ENCODE measurements around the gene TPSG1. TPM values are rescaled to one million over a fixed set of nuclear protein-coding genes. Genes with fewer than 3 reads are reported as not detected.
"Not testable (repeated sequence)": the region's sequence is repeated elsewhere in the genome, so short reads cannot be mapped to it uniquely, and the experiment has no call there.

The TPSG1 gene
- total RNA-seq, 1 donor from 2014 or later: not detected

- Mint-ChIP-seq H3K27me3 (ENCODE audit: insufficient read depth, low read depth) (peaks cover 17% of the 10 kb centered on the region), H3K36me3 (no peaks in the 10 kb centered on the region), H3K27ac (no peak overlapping the region), H3K4me3 (peak overlapping the region; percentile 53), H3K9me3 (no peaks in the 10 kb centered on the region), H3K4me1 (peaks cover 7% of the 10 kb centered on the region)
- no peak overlapping the region for H3K27ac ChIP-seq
- no peaks in the 10 kb centered on the region for H3K79me2 ChIP-seq (ENCODE audit: low read depth)
- peaks cover 4% of the 10 kb centered on the region for H3K4me1 ChIP-seq
- DNase-seq (ENCODE audit: low spot score): no peak
- no peak overlapping the region for H3K4me3 ChIP-seq
- TF ChIP-seq EZH2phosphoT487 (IDR thresholded peaks at IDR 0.05) (no peak), CTCF (IDR thresholded peaks at IDR 0.05) (no peak), EZH2 (IDR thresholded peaks at IDR 0.05) (no peak)
- H3K9me3 ChIP-seq (ENCODE audit: low read depth): no peaks in the 10 kb centered on the region
- no peak overlapping the region for H3K9ac ChIP-seq
- no peak overlapping the region for H3K4me2 ChIP-seq
- no peaks in the 10 kb centered on the region for H3F3A ChIP-seq (ENCODE audit: low read depth)
- no peak overlapping the region for H2AFZ ChIP-seq (replicated peaks)
- H3K27me3 ChIP-seq: peaks cover 39% of the 10 kb centered on the region
- H4K20me1 ChIP-seq (ENCODE audit: low read depth): no peaks in the 10 kb centered on the region
- no peaks in the 10 kb centered on the region for H3K36me3 ChIP-seq
These were observed 31.8 kb upstream of the TPSG1 start for GRCh38 chr16:1256874-1257322.

- H3K4me2 ChIP-seq; H4K20me1 ChIP-seq (ENCODE audit: low read depth); H3K9ac ChIP-seq; H3K9me3 Mint-ChIP-seq; H3K4me3 ChIP-seq; H3K4me1 Mint-ChIP-seq; H3K4me3 Mint-ChIP-seq; H3K9me3 ChIP-seq (ENCODE audit: low read depth); H3K79me2 ChIP-seq (ENCODE audit: low read depth); H3K4me1 ChIP-seq; H2AFZ ChIP-seq (replicated peaks); DNase-seq (ENCODE audit: low spot score); H3K36me3 Mint-ChIP-seq; H3K27ac ChIP-seq; H3K27ac Mint-ChIP-seq; H3F3A ChIP-seq (ENCODE audit: low read depth); H3K36me3 ChIP-seq: not testable (repeated sequence)
- H3K27me3 Mint-ChIP-seq (ENCODE audit: insufficient read depth, low read depth): peaks cover 14% of the 10 kb centered on the region
- H3K27me3 ChIP-seq: peaks cover 34% of the 10 kb centered on the region
These were observed 31.3 kb upstream of the TPSG1 start for GRCh38 chr16:1256296-1256873.

- H3K4me1 Mint-ChIP-seq; H4K20me1 ChIP-seq (ENCODE audit: low read depth); H3K36me3 Mint-ChIP-seq; H3K9me3 ChIP-seq (ENCODE audit: low read depth); H3K27ac ChIP-seq; H3K4me3 Mint-ChIP-seq; DNase-seq (ENCODE audit: low spot score); H3K36me3 ChIP-seq; H2AFZ ChIP-seq (replicated peaks); H3K4me2 ChIP-seq; H3F3A ChIP-seq (ENCODE audit: low read depth); H3K27ac Mint-ChIP-seq; H3K4me1 ChIP-seq; H3K9me3 Mint-ChIP-seq; H3K4me3 ChIP-seq; H3K9ac ChIP-seq; H3K79me2 ChIP-seq (ENCODE audit: low read depth): not testable (repeated sequence)
- peaks cover 25% of the 10 kb centered on the region for H3K27me3 ChIP-seq
- peaks cover 12% of the 10 kb centered on the region for H3K27me3 Mint-ChIP-seq (ENCODE audit: insufficient read depth, low read depth)
These were observed 30.4 kb upstream of the TPSG1 start, which contains the start of gene TPSD1 for GRCh38 chr16:1255276-1256122. TPSD1 (plus strand) TSS chr16:1256069; CDS start chr16:1256281, 212 bp downstream.

GRCh38 chr16:1254821-1255220, 29.8 kb upstream of the TPSG1 start:
- H3K79me2 ChIP-seq (ENCODE audit: low read depth); H3K36me3 Mint-ChIP-seq; H3K4me3 ChIP-seq; H2AFZ ChIP-seq (replicated peaks); H3K4me1 Mint-ChIP-seq; H3K9ac ChIP-seq; H3K9me3 Mint-ChIP-seq; H3K4me3 Mint-ChIP-seq; H3K27me3 Mint-ChIP-seq (ENCODE audit: insufficient read depth, low read depth); DNase-seq (ENCODE audit: low spot score); H3K27ac ChIP-seq; H3K4me1 ChIP-seq; H3K9me3 ChIP-seq (ENCODE audit: low read depth); H3K4me2 ChIP-seq; H3K27ac Mint-ChIP-seq; H4K20me1 ChIP-seq (ENCODE audit: low read depth); H3K36me3 ChIP-seq; H3F3A ChIP-seq (ENCODE audit: low read depth): not testable (repeated sequence)
- H3K27me3 ChIP-seq: peaks cover 23% of the 10 kb centered on the region

GRCh38 chr16:1253701-1254364, 28.8 kb upstream of the TPSG1 start:
- not testable (repeated sequence) for H3K9me3 ChIP-seq (ENCODE audit: low read depth); H3K36me3 ChIP-seq; H2AFZ ChIP-seq (replicated peaks); DNase-seq (ENCODE audit: low spot score); H3K9me3 Mint-ChIP-seq; H3K9ac ChIP-seq; H3F3A ChIP-seq (ENCODE audit: low read depth); H3K4me1 ChIP-seq; H3K4me3 Mint-ChIP-seq; H4K20me1 ChIP-seq (ENCODE audit: low read depth); H3K4me1 Mint-ChIP-seq; H3K27ac Mint-ChIP-seq; H3K36me3 Mint-ChIP-seq; H3K79me2 ChIP-seq (ENCODE audit: low read depth); H3K27me3 Mint-ChIP-seq (ENCODE audit: insufficient read depth, low read depth); H3K4me3 ChIP-seq; H3K4me2 ChIP-seq; H3K27ac ChIP-seq
- peaks cover 13% of the 10 kb centered on the region for H3K27me3 ChIP-seq

GRCh38 chr16:1249031-1249755, 24.1 kb upstream of the TPSG1 start:
- H3K9me3 Mint-ChIP-seq; H3K27ac ChIP-seq; H3K9ac ChIP-seq; H3K79me2 ChIP-seq (ENCODE audit: low read depth); H3K27me3 Mint-ChIP-seq (ENCODE audit: insufficient read depth, low read depth); H3K4me3 ChIP-seq; H4K20me1 ChIP-seq (ENCODE audit: low read depth); H3K27ac Mint-ChIP-seq; H3K36me3 Mint-ChIP-seq; H2AFZ ChIP-seq (replicated peaks); DNase-seq (ENCODE audit: low spot score); H3K4me1 ChIP-seq; H3F3A ChIP-seq (ENCODE audit: low read depth); H3K4me3 Mint-ChIP-seq; H3K4me1 Mint-ChIP-seq; H3K9me3 ChIP-seq (ENCODE audit: low read depth); H3K36me3 ChIP-seq; H3K4me2 ChIP-seq: not testable (repeated sequence)
- H3K27me3 ChIP-seq: peaks cover 44% of the 10 kb centered on the region

All from neural progenitor cell (in vitro differentiated cells).